Endothelial cell of umbilical vein (primary cell): ENCODE results near the gene LTBP1. TPM values are rescaled to one million over a fixed set of nuclear protein-coding genes. Genes with fewer than 3 reads are reported as not detected.
A peak's percentile ranks its signal among the peaks of the same experiment; 100 is the strongest.

Experiments
- BruUV-seq: library from RNA; stranded (reverse); fragments of 400-500 nt; replicated peaks from 2 replicates; lab custom pipeline; 2021; lab: Mats Ljungman, UMichigan
- CTCF ChIA-PET: fragments of 300-600, 350-600 bp; sonication (Branson Sonifier 250); formaldehyde crosslinking; loops from one replicate; lab custom pipeline; 2021; ENCODE audit warnings: antibody characterized with exemption, inconsistent platforms; lab: Charles Lee
- POLR2A ChIA-PET: fragments of 300-600, 350-600 bp; sonication (Branson Sonifier 250); formaldehyde crosslinking; loops from one replicate; lab custom pipeline; 2021; ENCODE audit warnings: antibody characterized with exemption, inconsistent platforms; lab: Charles Lee
- DNase-seq: peaks from one replicate; pipeline ENCODE4 v3.0.0-alpha.2; 2011; ENCODE audit warnings: low read depth, low spot score
- FAIRE-seq: peaks from 2 replicates; lab custom pipeline; 2011; peaks lifted over from hg19 to GRCh38; lab: Jason Lieb, UNC
- H2AFZ ChIP-seq: 2 replicates; pipeline ENCODE4 v1.6.0; 2012; ENCODE audit warnings: low read depth, low read length, control low read depth, inconsistent platforms
- H3K27ac ChIP-seq: 2 replicates; pipeline ENCODE4 v1.5.1; 2011; ENCODE audit warnings: low read depth, mild to moderate bottlenecking, control low read depth, low read length, moderate library complexity; ENCODE audit not compliant: insufficient read depth
- H3K27me3 ChIP-seq, 2 experiments: 2 replicates each; pipeline versions ENCODE4 v1.6.0 to v1.6.1; 2011; ENCODE audit warnings: low read length in 2 of 2, mixed read lengths in 1 of 2; ENCODE audit not compliant: control insufficient read depth in 2 of 2, insufficient read depth in 2 of 2
- H3K36me3 ChIP-seq, 2 experiments: 2 replicates in 1 of 2; 3 replicates in 1 of 2; pipeline ENCODE4 v1.5.1; 2011; ENCODE audit warnings: low read length in 2 of 2, mild to moderate bottlenecking in 1 of 2, moderate library complexity in 1 of 2; ENCODE audit not compliant: control insufficient read depth in 2 of 2, insufficient read depth in 2 of 2; ENCODE audit errors: extremely low read depth in 1 of 2
- H3K4me1 ChIP-seq: 3 replicates; pipeline ENCODE4 v1.5.1; 2011; ENCODE audit warnings: mild to moderate bottlenecking, low read length; ENCODE audit not compliant: control insufficient read depth, insufficient read depth; ENCODE audit errors: extremely low read depth
- H3K4me2 ChIP-seq: 2 replicates; pipeline ENCODE4 v1.6.1; 2011; ENCODE audit warnings: low read length, control low read depth, mixed read lengths; ENCODE audit not compliant: insufficient read depth
- H3K4me3 ChIP-seq, 3 experiments: fragments of 200-600 bp in 1 of 3; sonication (generic), shearing (Covaris generic) in 1 of 3; replicated peaks in 1 of 3; 2 replicates each; pipeline ENCODE4 v1.5.1; 2011 to 2016; ENCODE audit warnings: control low read depth in 3 of 3, low read length in 3 of 3, mild to moderate bottlenecking in 2 of 3, inconsistent platforms in 1 of 3, low read depth in 1 of 3, moderate library complexity in 1 of 3; ENCODE audit not compliant: insufficient read depth in 1 of 3
- H3K79me2 ChIP-seq: 2 replicates; pipeline ENCODE4 v1.6.0; 2012; ENCODE audit warnings: low read length, inconsistent platforms; ENCODE audit not compliant: control insufficient read depth, insufficient read depth
- H3K9ac ChIP-seq: replicated peaks from 2 replicates; pipeline ENCODE3; 2011; ENCODE audit warnings: low read length, control low read depth; ENCODE audit not compliant: insufficient read depth; ENCODE audit errors: extremely low read depth
- H3K9me1 ChIP-seq: replicated peaks from 3 replicates; pipeline ENCODE4 v1.6.0; 2011; ENCODE audit warnings: mild to moderate bottlenecking, low read length; ENCODE audit not compliant: control insufficient read depth, insufficient read depth; ENCODE audit errors: extremely low read depth
- H3K9me3 ChIP-seq: replicated peaks from 2 replicates; pipeline ENCODE4 v1.5.1; 2012; ENCODE audit warnings: low read length, inconsistent platforms; ENCODE audit not compliant: control insufficient read depth, insufficient read depth
- H4K20me1 ChIP-seq: replicated peaks from 2 replicates; pipeline ENCODE3; 2011; ENCODE audit warnings: mild to moderate bottlenecking, low read length; ENCODE audit not compliant: control insufficient read depth, insufficient read depth; ENCODE audit errors: extremely low read depth
- EZH2 ChIP-seq: IDR thresholded peaks from 2 replicates; pipeline ENCODE4 v1.6.1; 2012; ENCODE audit warnings: borderline replicate concordance, low read depth, mild to moderate bottlenecking, moderate library complexity, low read length, inconsistent platforms; ENCODE audit not compliant: severe bottlenecking
- FOS ChIP-seq: IDR thresholded peaks from 2 replicates; pipeline ENCODE4 v1.6.1; 2011; ENCODE audit warnings: mild to moderate bottlenecking, low read length, moderate library complexity, borderline replicate concordance; ENCODE audit not compliant: insufficient read depth
- GATA2 ChIP-seq: IDR thresholded peaks from 2 replicates; pipeline ENCODE4 v1.7.0; 2011; ENCODE audit warnings: low read depth, mild to moderate bottlenecking, moderate library complexity, mixed read lengths, low read length; ENCODE audit not compliant: insufficient read length, insufficient read depth
- JUN ChIP-seq: IDR thresholded peaks from 2 replicates; pipeline ENCODE4 v1.6.1; 2011; ENCODE audit warnings: borderline replicate concordance, low read depth; ENCODE audit not compliant: insufficient read length, insufficient read depth
- MYC ChIP-seq: IDR thresholded peaks from one replicate; pipeline ENCODE4 v1.6.1; 2011; ENCODE audit warnings: mild to moderate bottlenecking, low read depth, low read length
- POLR2A ChIP-seq: IDR thresholded peaks from 2 replicates; pipeline ENCODE4 v1.6.1; 2012; ENCODE audit warnings: low read depth, mild to moderate bottlenecking, control low read depth, low read length
- POLR2AphosphoS5 ChIP-seq: IDR thresholded peaks from 2 replicates; pipeline ENCODE4 v1.6.1; 2012; ENCODE audit warnings: low read depth, mild to moderate bottlenecking, control low read depth, low read length, moderate library complexity; ENCODE audit not compliant: insufficient read depth
- dilution Hi-C: fragments of 300-500 bp; cut with MboI; formaldehyde crosslinking; loops from one replicate; pipeline ENCODE4 v1.15.0; 2019; ENCODE audit warnings: low sequenced_read_pairs; ENCODE audit not compliant: extremely low pct_ligation_motif_present
- intact Hi-C: fragments of 100-400 bp; cut with micrococcal nuclease; formaldehyde crosslinking; loops from one replicate; pipeline ENCODE4 v1.10.0; 2022
- polyA plus RNA-seq, 4 experiments: library from polyadenylated mRNA; depleted of rRNA in 3 of 4; stranded (reverse) in 3 of 4; unstranded in 1 of 4; fragments of >200 nt; gene quantifications; 2 replicates each; pipeline versions ENCODE4 v1.2.1 to v1.2.3, GENCODE V29; 2011 to 2012; ENCODE audit warnings: missing spikeins in 1 of 4
- total RNA-seq: library from RNA; stranded (reverse); gene quantifications from 2 replicates; pipeline ENCODE4 v1.2.3, GENCODE V29; 2021
- TF ChIP-seq, protein P1 (sequence below): IDR thresholded peaks from 2 replicates; pipeline ENCODE4 v1.6.1; 2011; ENCODE audit not compliant: insufficient read depth, insufficient read length
- TF ChIP-seq, protein P2 (sequence below), 2 donors: IDR thresholded peaks; 1 replicate in 1 of 2; 2 replicates in 1 of 2; pipeline ENCODE4 v1.5.1; 2011; ENCODE audit warnings: low read length in 2 of 2, mild to moderate bottlenecking in 2 of 2, moderate library complexity in 2 of 2, control low read depth in 1 of 2, inconsistent platforms in 1 of 2, low read depth in 1 of 2; ENCODE audit not compliant: insufficient read depth in 1 of 2; ENCODE audit errors: extremely low read depth in 1 of 2

LTBP1 gene
- total and polyA plus RNA-seq, 2 donors (not counting 3 experiments of a cell fraction or from before 2014, with no cell fraction given) = 57.4 to 68.2 TPM

DNA sequence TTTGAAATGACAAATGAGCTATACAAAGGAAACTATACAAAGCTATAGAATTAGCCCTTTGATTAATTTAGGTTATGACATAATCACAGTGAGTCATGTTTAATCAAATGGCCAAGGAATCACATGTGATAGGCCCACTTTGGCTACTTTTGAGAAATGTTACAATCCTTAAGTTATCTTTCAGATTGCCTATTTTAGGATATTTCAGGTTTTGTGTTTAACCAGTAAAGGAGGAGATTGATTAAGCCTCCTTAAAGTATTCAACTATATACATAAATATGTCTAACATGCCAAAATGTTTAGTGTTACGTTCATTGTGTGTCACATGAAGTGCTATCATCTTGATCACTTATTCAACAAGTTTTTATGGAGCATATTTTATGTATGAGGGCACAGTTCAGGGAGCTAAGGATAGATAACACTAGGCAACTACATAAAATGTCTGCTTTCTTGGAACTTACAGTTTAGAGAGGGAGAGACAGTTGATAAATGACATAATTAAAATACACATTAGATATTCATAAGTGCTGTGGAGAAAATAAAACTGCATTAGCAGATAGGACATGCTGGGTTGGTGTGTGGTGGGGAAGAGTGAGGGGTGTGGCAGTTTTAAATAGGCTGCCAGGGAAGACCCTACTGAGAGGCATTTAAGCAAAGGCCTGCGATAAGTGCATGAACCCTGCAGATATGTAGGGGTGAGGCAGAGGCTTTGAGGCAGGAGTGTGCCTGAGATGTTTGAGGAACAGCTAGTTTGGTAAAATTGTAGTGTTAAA is 77.2 kb downstream of the LTBP1 start:
- intact Hi-C loops = loop anchor here (1.0 to 10.0 kb wide), 15 partner anchors 40 to 561 kb away; partner anchors contain the start of gene LTBP1
- Histone ChIP-seq H3K4me3 (no peak overlapping the region), H3K9ac (peak overlapping the region; percentile 70), H3K4me1 (peaks cover 41% of the 10 kb centered on the region), H3K79me2 (peaks cover 2% of the 10 kb centered on the region), H3K4me2 (peak overlapping the region; percentile 28), H3K27ac (peak overlapping the region; percentile 88), H4K20me1 (no peaks in the 10 kb centered on the region), H3K9me3 (no peaks in the 10 kb centered on the region), H3K36me3 (peaks cover 0 to 3% of the 10 kb centered on the region in 2 experiments), H3K27me3 (no peaks in the 10 kb centered on the region), H2AFZ (no peak overlapping the region), H3K9me1 (no peaks in the 10 kb centered on the region)
- DNase-seq = no peak
- dilution Hi-C loops = no loop called here
- CTCF ChIA-PET = interaction anchor here (0.7 to 3.2 kb wide), 7 partner anchors 9 to 560 kb away, joined by 3 to 26 read pairs (median 3); partner anchors contain the start of gene LTBP1
- POLR2A ChIA-PET = no interaction called here
- FAIRE-seq = no peak
- TF ChIP-seq POLR2AphosphoS5 (no peak), GATA2 (no peak), MYC (no peak), FOS (no peak), JUN (peak; percentile 68)
- no TSS peak for BruUV-seq

DNA sequence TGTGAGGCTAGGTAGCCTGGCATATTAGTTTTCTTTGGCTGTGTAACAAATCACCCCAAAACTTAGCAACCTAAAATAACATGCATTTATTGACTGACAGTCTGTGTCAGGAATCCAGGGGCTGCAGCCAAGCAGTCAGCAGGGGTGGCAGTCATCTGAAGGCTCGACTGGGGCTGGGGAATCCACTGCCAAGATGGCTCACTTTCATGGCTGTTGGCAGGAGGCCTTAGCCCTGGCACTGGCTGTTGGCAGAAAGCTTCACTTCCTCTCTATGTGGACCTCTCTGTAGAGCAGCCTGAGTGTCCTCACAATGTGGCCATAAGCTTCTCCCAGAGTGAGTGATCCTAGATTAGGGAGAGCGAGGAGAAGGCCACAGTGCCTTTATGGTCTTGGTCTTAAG is 78.0 kb downstream of the LTBP1 start:
- H3K27ac ChIP-seq = peak overlapping the region; percentile 88
- dilution Hi-C loops (no loop called here), intact Hi-C loops (loop anchor here (5.0 to 10.0 kb wide), 7 partner anchors 57 to 560 kb away; no protein-coding TSS in a partner anchor)
- BruUV-seq = no TSS peak
- DNase-seq (no peak), FAIRE-seq (no peak)
- ChIA-PET POLR2A (no interaction called here), CTCF (no interaction called here)
- H3K27me3 ChIP-seq = no peaks in the 10 kb centered on the region
- peaks cover 0 to 3% of the 10 kb centered on the region in 2 experiments for H3K36me3 ChIP-seq
- no peaks in the 10 kb centered on the region for H4K20me1 ChIP-seq
- no peak overlapping the region for H3K4me2 ChIP-seq
- H3K4me1 ChIP-seq = peaks cover 45% of the 10 kb centered on the region
- no peaks in the 10 kb centered on the region for H3K9me3 ChIP-seq
- H3K9ac ChIP-seq = no peak overlapping the region
- H2AFZ ChIP-seq = no peak overlapping the region
- peaks cover 2% of the 10 kb centered on the region for H3K79me2 ChIP-seq
- TF ChIP-seq EZH2 (no peak), POLR2AphosphoS5 (no peak), POLR2A (no peak), FOS (no peak), JUN (no peak), GATA2 (no peak), MYC (no peak)
- TF ChIP-seq, protein P1, sequence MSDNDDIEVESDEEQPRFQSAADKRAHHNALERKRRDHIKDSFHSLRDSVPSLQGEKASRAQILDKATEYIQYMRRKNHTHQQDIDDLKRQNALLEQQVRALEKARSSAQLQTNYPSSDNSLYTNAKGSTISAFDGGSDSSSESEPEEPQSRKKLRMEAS = no peak
- TF ChIP-seq, protein P2, sequence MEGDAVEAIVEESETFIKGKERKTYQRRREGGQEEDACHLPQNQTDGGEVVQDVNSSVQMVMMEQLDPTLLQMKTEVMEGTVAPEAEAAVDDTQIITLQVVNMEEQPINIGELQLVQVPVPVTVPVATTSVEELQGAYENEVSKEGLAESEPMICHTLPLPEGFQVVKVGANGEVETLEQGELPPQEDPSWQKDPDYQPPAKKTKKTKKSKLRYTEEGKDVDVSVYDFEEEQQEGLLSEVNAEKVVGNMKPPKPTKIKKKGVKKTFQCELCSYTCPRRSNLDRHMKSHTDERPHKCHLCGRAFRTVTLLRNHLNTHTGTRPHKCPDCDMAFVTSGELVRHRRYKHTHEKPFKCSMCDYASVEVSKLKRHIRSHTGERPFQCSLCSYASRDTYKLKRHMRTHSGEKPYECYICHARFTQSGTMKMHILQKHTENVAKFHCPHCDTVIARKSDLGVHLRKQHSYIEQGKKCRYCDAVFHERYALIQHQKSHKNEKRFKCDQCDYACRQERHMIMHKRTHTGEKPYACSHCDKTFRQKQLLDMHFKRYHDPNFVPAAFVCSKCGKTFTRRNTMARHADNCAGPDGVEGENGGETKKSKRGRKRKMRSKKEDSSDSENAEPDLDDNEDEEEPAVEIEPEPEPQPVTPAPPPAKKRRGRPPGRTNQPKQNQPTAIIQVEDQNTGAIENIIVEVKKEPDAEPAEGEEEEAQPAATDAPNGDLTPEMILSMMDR (IDR thresholded peaks at IDR 0.05; ENCODE audit: extremely low read depth in 1 of 2, insufficient read depth in 1 of 2, low read depth in 1 of 2, low read length in 2 of 2) = no peak
- no peak overlapping the region for H3K4me3 ChIP-seq
- H3K9me1 ChIP-seq = no peaks in the 10 kb centered on the region
